HAP-1 (cell line): Measurements from ENCODE around the gene NRG4.
"Not testable (repeated sequence)": the region's sequence is repeated elsewhere in the genome, so short reads cannot be mapped to it uniquely, and the experiment has no call there.

Experiments
- DNase-seq, 2 experiments: peaks; one replicate each; pipeline ENCODE4 v3.0.0-alpha.2; 2016 to 2020; ENCODE audit warnings: low spot score in 2 of 2
- H3K27me3 ChIP-seq: fragments of 250-450 bp; sonication (Bioruptor Pico); 2 replicates; pipeline ENCODE4 v1.5.1; 2020; ENCODE audit warnings: low read depth, mild to moderate bottlenecking, moderate library complexity
- H3K36me3 ChIP-seq: fragments of 250-450 bp; sonication (Bioruptor Pico); replicated peaks from 2 replicates; pipeline ENCODE4 v1.5.1; 2020; ENCODE audit warnings: mild to moderate bottlenecking
- H3K4me1 ChIP-seq: fragments of 250-450 bp; sonication (Bioruptor Pico); 2 replicates; pipeline ENCODE4 v1.5.1; 2020; ENCODE audit warnings: mild to moderate bottlenecking
- H3K4me3 ChIP-seq: fragments of 250-450 bp; sonication (Bioruptor Pico); 2 replicates; pipeline ENCODE4 v1.5.1; 2020; ENCODE audit warnings: mild to moderate bottlenecking, moderate library complexity
- H3K9me3 ChIP-seq: fragments of 250-450 bp; sonication (Bioruptor Pico); 2 replicates; pipeline ENCODE4 v1.5.1; 2020; ENCODE audit warnings: mild to moderate bottlenecking, moderate library complexity
- in situ Hi-C: fragments of 300-500 bp; cut with MboI; formaldehyde crosslinking; loops from 3 replicates; pipeline ENCODE4 v1.14.3; 2020; ENCODE audit warnings: low sequenced_read_pairs, inconsistent platforms, mixed read lengths

Gene NRG4

GRCh38 chr15:75981149-75981815, 30.9 kb downstream of the NRG4 start:
- in situ Hi-C loops, result no loop called here
- H3K36me3 ChIP-seq, result no peaks in the 10 kb centered on the region
- DNase-seq, result no peak

DNA sequence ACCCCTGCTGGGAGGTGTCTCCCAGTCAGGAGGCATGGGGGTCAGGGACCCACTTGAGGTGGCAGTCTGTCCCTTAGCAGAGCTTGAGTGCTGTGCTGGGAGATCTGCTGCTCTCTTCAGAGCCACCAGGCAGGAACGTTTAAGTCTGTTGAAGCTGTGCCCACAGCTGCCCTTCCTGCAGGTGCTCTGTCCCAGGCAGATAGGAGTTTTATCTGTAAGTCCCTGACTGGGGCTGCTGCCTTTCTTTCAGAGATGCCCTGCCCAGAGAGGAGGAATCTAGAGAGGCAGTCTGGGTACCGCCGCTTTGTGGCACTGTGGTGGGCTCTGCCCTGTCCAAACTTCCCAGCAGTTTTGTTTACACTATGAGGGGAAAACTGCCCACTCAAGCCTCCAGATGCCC, 35.5 kb downstream of the NRG4 start:
- DNase-seq, result not testable (repeated sequence)

More at GRCh38 chr15:75981149-75981815, 30.9 kb downstream of the NRG4 start:
- Histone ChIP-seq H3K27me3 (no peaks in the 10 kb centered on the region), H3K9me3 (no peaks in the 10 kb centered on the region), H3K4me3 (no peak overlapping the region), H3K4me1 (no peaks in the 10 kb centered on the region)

DNA sequence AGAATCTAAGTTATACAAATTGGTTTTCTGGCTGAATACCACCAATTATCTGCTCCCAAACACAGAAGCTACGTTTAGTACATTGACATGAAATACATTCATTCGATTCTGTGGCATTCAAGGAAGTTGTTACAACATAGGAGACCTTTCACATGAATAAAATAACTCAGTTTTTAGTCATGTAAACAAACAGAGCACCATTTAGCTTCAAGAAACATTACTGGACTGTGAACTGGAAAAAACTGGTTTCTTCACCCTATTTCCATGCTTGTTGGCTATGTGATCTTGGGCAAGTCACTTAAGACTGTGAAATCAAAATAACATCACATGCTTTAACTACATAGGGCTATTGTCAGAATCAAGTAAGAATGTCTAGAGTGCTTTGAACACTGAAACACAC, 46.2 kb downstream of the NRG4 start:
- Histone ChIP-seq H3K27me3 (no peaks in the 10 kb centered on the region), H3K36me3 (no peaks in the 10 kb centered on the region), H3K4me1 (peaks cover 8% of the 10 kb centered on the region), H3K4me3 (no peak overlapping the region), H3K9me3 (no peaks in the 10 kb centered on the region)
- no peak for DNase-seq
- in situ Hi-C loops, result no loop called here

More for the DNA sequence above, 35.5 kb downstream of the NRG4 start:
- H3K27me3 ChIP-seq, H3K4me3 ChIP-seq, H3K4me1 ChIP-seq, H3K9me3 ChIP-seq, H3K36me3 ChIP-seq, in situ Hi-C loops: not testable (repeated sequence)

DNA sequence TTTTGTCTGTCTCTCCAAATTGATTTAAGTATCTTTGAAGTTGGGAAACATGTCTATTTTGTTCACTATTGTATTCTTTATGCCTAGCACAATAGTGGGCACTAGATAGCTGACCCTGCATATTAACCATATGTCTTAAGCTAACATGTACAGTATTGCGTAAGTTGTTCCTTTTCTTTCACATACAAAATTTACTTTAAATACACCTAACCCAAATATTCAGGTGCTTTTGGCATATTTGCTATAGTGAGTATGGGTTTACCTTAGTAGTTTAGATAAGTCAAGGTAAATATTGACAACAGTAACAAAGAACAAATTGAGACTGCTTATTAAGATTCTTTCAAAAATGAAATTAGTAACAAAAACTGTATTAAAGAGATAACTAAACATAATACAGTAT, 50.9 kb downstream of the NRG4 start:
- DNase-seq, result no peak
- Histone ChIP-seq H3K4me1 (peaks cover 8% of the 10 kb centered on the region), H3K36me3 (no peaks in the 10 kb centered on the region), H3K4me3 (no peak overlapping the region), H3K9me3 (no peaks in the 10 kb centered on the region), H3K27me3 (0 out of 2 replicates have a peak, but pooled peaks cover 2% of the 10 kb centered on the region)
- in situ Hi-C loops, result no loop called here

DNA sequence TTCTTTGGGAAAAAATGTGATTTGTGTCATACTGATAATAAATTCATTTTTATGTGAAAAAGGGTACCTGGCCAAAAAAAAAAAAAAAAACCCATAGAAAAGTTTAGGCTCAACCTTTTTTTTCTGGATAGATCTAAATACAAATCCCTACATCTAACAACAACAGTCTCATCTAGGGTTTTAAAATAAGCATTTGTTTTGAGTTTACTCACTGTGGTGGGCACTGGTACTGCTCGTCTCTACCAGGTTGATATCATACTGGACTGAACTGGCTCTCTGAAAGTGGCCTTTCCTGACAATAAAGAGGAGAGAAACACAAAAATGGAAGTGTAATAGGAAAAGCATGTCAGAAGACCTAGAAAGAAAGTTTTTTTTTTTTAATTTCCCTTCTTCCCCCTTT, 56.5 kb downstream of the NRG4 start:
- Histone ChIP-seq H3K27me3 (0 out of 2 replicates have a peak, but pooled peaks cover 2% of the 10 kb centered on the region), H3K36me3 (no peaks in the 10 kb centered on the region), H3K9me3 (no peaks in the 10 kb centered on the region), H3K4me1 (no peaks in the 10 kb centered on the region; the same call in 1 of the 2 replicates), H3K4me3 (no peak overlapping the region)
- in situ Hi-C loops, result no loop called here
- DNase-seq, result no peak

DNA sequence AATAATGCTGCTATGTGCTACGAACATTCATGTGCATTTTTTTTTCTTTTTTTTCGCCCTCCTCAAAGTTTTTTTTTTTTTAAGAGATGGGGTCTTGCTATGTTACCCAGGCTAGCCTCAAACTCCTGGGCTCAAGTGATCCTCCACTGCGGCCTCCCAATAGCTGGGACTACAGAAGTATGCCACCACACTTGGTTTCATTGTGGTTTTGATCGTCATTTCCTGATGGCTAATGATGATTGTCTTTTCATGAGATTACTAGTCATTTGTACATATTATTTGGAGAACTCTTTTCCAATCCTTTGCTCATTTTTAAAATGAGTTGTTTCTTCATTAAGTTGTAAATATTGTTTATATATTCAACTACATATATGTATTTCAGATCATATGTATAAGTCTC, 59.7 kb downstream of the NRG4 start:
- no peak for DNase-seq
- Histone ChIP-seq H3K4me1 (peaks cover 8% of the 10 kb centered on the region), H3K27me3 (0 out of 2 replicates have a peak, but pooled peaks cover 2% of the 10 kb centered on the region), H3K9me3 (no peaks in the 10 kb centered on the region), H3K36me3 (no peaks in the 10 kb centered on the region), H3K4me3 (no peak overlapping the region)
- in situ Hi-C loops, result no loop called here

GRCh38 chr15:75948761-75949296, 63.4 kb downstream of the NRG4 start:
- H3K9me3 ChIP-seq, result no peaks in the 10 kb centered on the region
- peaks cover 8% of the 10 kb centered on the region for H3K4me1 ChIP-seq
- DNase-seq, result no peak
- in situ Hi-C loops, result no loop called here
- no peak overlapping the region for H3K4me3 ChIP-seq
- H3K27me3 ChIP-seq, result no peaks in the 10 kb centered on the region
- no peaks in the 10 kb centered on the region for H3K36me3 ChIP-seq

DNA sequence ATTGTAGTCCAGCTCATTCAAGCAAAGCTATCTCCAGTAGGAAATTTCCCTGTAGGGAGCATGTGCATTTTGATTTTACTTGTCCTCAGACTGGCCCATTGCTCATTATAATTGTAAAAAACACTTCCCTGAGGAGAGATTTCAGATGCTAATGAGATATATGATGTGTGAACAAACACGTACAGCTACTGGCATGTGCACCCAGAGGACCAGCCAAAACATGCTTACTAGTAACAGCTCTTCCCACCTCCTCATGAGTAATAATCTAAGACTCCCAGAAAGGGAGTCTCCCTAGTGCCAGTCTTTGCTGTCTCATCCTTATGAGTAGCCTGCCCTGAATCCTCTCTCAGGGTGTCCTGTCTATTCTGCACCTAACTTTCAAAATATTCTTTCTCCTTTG, 65.1 kb downstream of the NRG4 start:
- in situ Hi-C loops, result no loop called here
- H3K36me3 ChIP-seq, result no peaks in the 10 kb centered on the region

GRCh38 chr15:75945953-75946352, 66.3 kb downstream of the NRG4 start:
- Histone ChIP-seq H3K9me3 (no peaks in the 10 kb centered on the region), H3K27me3 (no peaks in the 10 kb centered on the region), H3K4me3 (no peak overlapping the region), H3K36me3 (no peaks in the 10 kb centered on the region), H3K4me1 (peaks cover 8% of the 10 kb centered on the region)
- in situ Hi-C loops, result no loop called here
- no peak for DNase-seq

More for the DNA sequence above, 65.1 kb downstream of the NRG4 start:
- Histone ChIP-seq H3K9me3 (no peaks in the 10 kb centered on the region), H3K4me1 (peaks cover 8% of the 10 kb centered on the region), H3K27me3 (no peaks in the 10 kb centered on the region), H3K4me3 (no peak overlapping the region)
- DNase-seq, result no peak

- in situ Hi-C loops, result no loop called here
- H3K36me3 ChIP-seq, result peaks cover 2% of the 10 kb centered on the region; the same call in 1 of the 2 replicates
- H3K4me1 ChIP-seq, result no peaks in the 10 kb centered on the region; the same call in 1 of the 2 replicates
- H3K4me3 ChIP-seq, result no peak overlapping the region
- no peak for DNase-seq
- no peaks in the 10 kb centered on the region for H3K27me3 ChIP-seq
- no peaks in the 10 kb centered on the region for H3K9me3 ChIP-seq
Measured at GRCh38 chr15:75943713-75944215, 68.5 kb downstream of the NRG4 start.

GRCh38 chr15:75943246-75943645, 69.0 kb downstream of the NRG4 start:
- no peak overlapping the region for H3K4me3 ChIP-seq
- no peaks in the 10 kb centered on the region for H3K9me3 ChIP-seq
- H3K4me1 ChIP-seq, result no peaks in the 10 kb centered on the region
- in situ Hi-C loops, result no loop called here
- no peaks in the 10 kb centered on the region for H3K27me3 ChIP-seq
- H3K36me3 ChIP-seq, result peaks cover 7% of the 10 kb centered on the region; the same call in 1 of the 2 replicates
- DNase-seq, result no peak

DNA sequence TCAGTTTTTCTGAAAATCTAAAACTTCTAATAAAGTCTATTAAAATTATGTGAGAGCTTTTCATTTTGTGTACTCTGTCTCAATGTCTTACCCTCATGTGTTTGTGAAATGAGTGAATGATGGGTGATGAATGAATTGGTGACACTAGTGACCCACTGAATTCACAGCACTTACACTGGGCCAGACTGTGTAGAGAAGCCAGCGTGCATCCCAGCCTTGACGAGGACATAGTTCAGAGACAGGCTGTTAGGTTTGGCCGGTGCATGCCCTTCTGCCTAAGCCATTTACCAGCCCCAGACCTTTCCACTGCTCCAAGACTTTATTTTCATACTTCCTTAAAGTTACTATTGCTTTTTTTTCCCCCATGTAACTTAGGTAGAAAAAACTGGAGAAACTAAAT, 69.8 kb downstream of the NRG4 start:
- peaks cover 10% of the 10 kb centered on the region for H3K36me3 ChIP-seq
- H3K27me3 ChIP-seq, result no peaks in the 10 kb centered on the region
- DNase-seq, result no peak
- no peaks in the 10 kb centered on the region for H3K4me1 ChIP-seq
- no peaks in the 10 kb centered on the region for H3K9me3 ChIP-seq
- in situ Hi-C loops, result no loop called here
- H3K4me3 ChIP-seq, result no peak overlapping the region

DNA sequence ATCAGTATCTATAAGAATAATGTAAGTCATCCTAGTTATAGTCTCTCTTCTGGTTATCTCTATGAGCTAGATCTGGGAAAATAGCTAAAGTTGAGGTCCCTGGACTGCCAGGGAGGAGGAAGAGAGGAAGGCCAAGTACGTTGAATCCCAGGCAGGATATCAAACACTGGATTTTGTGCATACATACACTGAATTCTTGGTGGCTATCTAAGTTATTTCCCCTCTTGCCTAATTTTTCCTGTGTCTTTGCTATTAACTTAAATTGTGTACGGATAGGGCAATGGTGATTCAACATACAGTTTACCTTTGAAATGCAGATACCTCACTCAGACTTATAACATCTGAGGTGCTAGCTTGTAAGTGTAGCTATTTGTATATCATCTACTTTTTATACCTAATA, 81.4 kb downstream of the NRG4 start:
- Histone ChIP-seq H3K4me3 (no peak overlapping the region), H3K27me3 (no peaks in the 10 kb centered on the region), H3K36me3 (peaks cover 70% of the 10 kb centered on the region), H3K4me1 (peaks cover 6% of the 10 kb centered on the region), H3K9me3 (no peaks in the 10 kb centered on the region)
- in situ Hi-C loops, result loop anchor here (5.0 kb wide), 1 partner anchor 211 kb away; no protein-coding TSS in a partner anchor
- DNase-seq, result no peak

GRCh38 chr15:75929799-75930565, 82.2 kb downstream of the NRG4 start:
- H3K27me3 ChIP-seq, result no peaks in the 10 kb centered on the region
- H3K9me3 ChIP-seq, result no peaks in the 10 kb centered on the region
- no peak for DNase-seq
- H3K36me3 ChIP-seq, result peaks cover 63% of the 10 kb centered on the region
- peaks cover 6% of the 10 kb centered on the region for H3K4me1 ChIP-seq
- in situ Hi-C loops, result loop anchor here (5.0 kb wide), 1 partner anchor 212 kb away; no protein-coding TSS in a partner anchor
- H3K4me3 ChIP-seq, result no peak overlapping the region
